Epithelial cell of esophagus (primary cell): ENCODE data around the gene EPHA4.

ENCODE experiments used
- DNase-seq: peaks from one replicate; pipeline ENCODE4 v3.0.0; 2010; ENCODE audit warnings: low read depth
- H3K4me3 ChIP-seq: 2 replicates; pipeline ENCODE4 v1.5.1; 2011; ENCODE audit warnings: mild to moderate bottlenecking, low read length, control low read depth
- CTCF ChIP-seq: IDR thresholded peaks from 2 replicates; pipeline ENCODE4 v1.5.1; 2011; ENCODE audit warnings: low read depth, mild to moderate bottlenecking, low read length, control low read depth, inconsistent platforms; ENCODE audit not compliant: insufficient read depth; ENCODE audit errors: missing control alignments

The EPHA4 gene

GRCh38 chr2:221448057-221448843, 123.9 kb downstream of the EPHA4 start:
- no peak overlapping the region for H3K4me3 ChIP-seq
- no peak for DNase-seq
- no peak for TF ChIP-seq CTCF

GRCh38 chr2:221447310-221447709, 124.8 kb downstream of the EPHA4 start:
- peak; percentile 78 for DNase-seq
- TF ChIP-seq CTCF = no peak

GRCh38 chr2:221446140-221446539, 126.0 kb downstream of the EPHA4 start:
- H3K4me3 ChIP-seq = no peak overlapping the region
- DNase-seq = no peak
- TF ChIP-seq CTCF = no peak

More at GRCh38 chr2:221447310-221447709, 124.8 kb downstream of the EPHA4 start:
- H3K4me3 ChIP-seq = no peak overlapping the region

GRCh38 chr2:221444106-221444505, 128.0 kb downstream of the EPHA4 start:
- TF ChIP-seq CTCF = no peak
- no peak overlapping the region for H3K4me3 ChIP-seq
- DNase-seq = peak; percentile 60

- DNase-seq = no peak
- H3K4me3 ChIP-seq = no peak overlapping the region
- no peak for TF ChIP-seq CTCF
These were observed 128.5 kb downstream of the EPHA4 start for GRCh38 chr2:221443645-221444044.

GRCh38 chr2:221442128-221442527, 130.0 kb downstream of the EPHA4 start:
- TF ChIP-seq CTCF = no peak

GRCh38 chr2:221439761-221440479, 132.2 kb downstream of the EPHA4 start:
- no peak for TF ChIP-seq CTCF
- no peak overlapping the region for H3K4me3 ChIP-seq
- DNase-seq = no peak

More at GRCh38 chr2:221442128-221442527, 130.0 kb downstream of the EPHA4 start:
- H3K4me3 ChIP-seq = no peak overlapping the region
- DNase-seq = no peak
